SK-N-SH (cell line): ENCODE measurements around the gene PGAP3. TPM values are rescaled to one million over a fixed set of nuclear protein-coding genes. Genes with fewer than 3 reads are reported as not detected.

Experiments
- CTCF ChIA-PET: fragments of 300-600, 350-600 bp; formaldehyde crosslinking; extraction: SDS; loops from one replicate; lab custom pipeline; 2021; lab: Yijun Ruan, JAX
- POLR2A ChIA-PET: fragments of 350-600 bp; sonication (Branson Sonifier 250); formaldehyde crosslinking; extraction: SDS; loops from one replicate; lab custom pipeline; 2020; ENCODE audit warnings: antibody characterized with exemption, inconsistent platforms; lab: Yijun Ruan, JAX
- DNase-seq: peaks from one replicate; pipeline ENCODE4 v3.0.0; 2012
- H2AFZ ChIP-seq: fragments of 200-600 bp; sonication (generic); 2 replicates; pipeline ENCODE4 v1.8.1; 2016; ENCODE audit warnings: antibody characterized with exemption, mild to moderate bottlenecking, low read depth
- H3F3A ChIP-seq: fragments of 200-600 bp; sonication (generic); replicated peaks from 2 replicates; pipeline ENCODE3; 2016; ENCODE audit warnings: antibody characterized with exemption, mild to moderate bottlenecking; ENCODE audit not compliant: insufficient read depth
- H3K27ac ChIP-seq, 2 experiments: fragments of 200-500 bp in 1 of 2; fragments of 200-600 bp in 1 of 2; sonication (Bioruptor generic) in 1 of 2; sonication (generic), shearing (Covaris generic) in 1 of 2; 2 replicates each; pipeline versions ENCODE4 v1.5.1 to v1.6.1; 2014 to 2016; ENCODE audit warnings: low read depth in 2 of 2, inconsistent platforms in 1 of 2, low read length in 1 of 2, mild to moderate bottlenecking in 1 of 2, mixed read lengths in 1 of 2
- H3K27me3 ChIP-seq: fragments of 200-600 bp; sonication (generic), shearing (Covaris generic); 2 replicates; pipeline ENCODE4 v1.6.1; 2016; ENCODE audit warnings: mixed run types; ENCODE audit not compliant: insufficient read depth
- H3K36me3 ChIP-seq, 2 experiments: fragments of 200-500 bp in 1 of 2; fragments of 200-600 bp in 1 of 2; sonication (Bioruptor generic) in 1 of 2; sonication (generic) in 1 of 2; replicated peaks in 1 of 2; 2 replicates each; pipeline versions ENCODE3 to v1.5.1; 2014 to 2016; ENCODE audit warnings: low read length in 1 of 2, mild to moderate bottlenecking in 1 of 2; ENCODE audit not compliant: insufficient read depth in 2 of 2, control insufficient read depth in 1 of 2
- H3K4me1 ChIP-seq, 2 experiments: fragments of 200-500 bp in 1 of 2; fragments of 200-600 bp in 1 of 2; sonication (Bioruptor generic) in 1 of 2; sonication (generic), shearing (Covaris generic) in 1 of 2; 2 replicates each; pipeline versions ENCODE4 v1.5.1 to v1.6.1; 2014 to 2016; ENCODE audit warnings: low read depth in 1 of 2, low read length in 1 of 2, mixed run types in 1 of 2; ENCODE audit not compliant: insufficient read depth in 2 of 2, control insufficient read depth in 1 of 2
- H3K4me2 ChIP-seq: fragments of 200-600 bp; sonication (generic), shearing (Covaris generic); 2 replicates; pipeline ENCODE4 v1.6.1; 2017; ENCODE audit warnings: mixed run types
- H3K4me3 ChIP-seq, 2 experiments: fragments of 200-500 bp in 1 of 2; fragments of 200-600 bp in 1 of 2; sonication (Bioruptor generic) in 1 of 2; sonication (generic), shearing (Covaris generic) in 1 of 2; 2 replicates each; pipeline versions ENCODE4 v1.5.1 to v1.8.1; 2014 to 2016; ENCODE audit warnings: low read depth in 2 of 2, inconsistent platforms in 1 of 2, low read length in 1 of 2, mild to moderate bottlenecking in 1 of 2, mixed read lengths in 1 of 2, moderate library complexity in 1 of 2
- H3K79me2 ChIP-seq: fragments of 200-600 bp; sonication (generic); 2 replicates; pipeline ENCODE4 v1.8.1; 2017; ENCODE audit warnings: mild to moderate bottlenecking; ENCODE audit not compliant: insufficient read depth
- H3K9ac ChIP-seq: fragments of 200-600 bp; sonication (generic); 2 replicates; pipeline ENCODE4 v1.6.1; 2017; ENCODE audit warnings: mixed run types
- H3K9me2 ChIP-seq: fragments of 200-600 bp; sonication (generic); 2 replicates; pipeline ENCODE4 v1.6.1; 2017; ENCODE audit warnings: mixed run types
- H3K9me3 ChIP-seq: fragments of 200-600 bp; sonication (generic); 2 replicates; pipeline ENCODE4 v1.6.1; 2017; ENCODE audit warnings: mixed run types, mild to moderate bottlenecking, moderate library complexity
- H4K20me1 ChIP-seq: fragments of 200-600 bp; sonication (generic); 2 replicates; pipeline ENCODE4 v1.6.1; 2017; ENCODE audit warnings: mild to moderate bottlenecking, mixed run types; ENCODE audit not compliant: insufficient read depth
- CHD2 ChIP-seq: fragments of 150-350 bp; IDR thresholded peaks from 2 replicates; pipeline ENCODE4 v1.6.1; 2018; ENCODE audit warnings: low read length; ENCODE audit not compliant: partially characterized antibody
- CTCF ChIP-seq: fragments of 200-600 bp; sonication (generic); IDR thresholded peaks from 2 replicates; pipeline ENCODE4 v1.6.1; 2017; ENCODE audit warnings: antibody characterized with exemption, mild to moderate bottlenecking, moderate library complexity
- EP300 ChIP-seq, 2 experiments: IDR thresholded peaks; 2 replicates each; pipeline versions ENCODE4 v1.4.0 to v1.6.1; 2012; ENCODE audit warnings: borderline replicate concordance in 1 of 2, low read depth in 1 of 2, low read length in 1 of 2
- FOSL2 ChIP-seq: IDR thresholded peaks from 2 replicates; pipeline ENCODE4 v1.4.0; 2012; ENCODE audit warnings: low read depth, mild to moderate bottlenecking, moderate library complexity, borderline replicate concordance
- GATA2 ChIP-seq: sonication (generic); formaldehyde crosslinking; IDR thresholded peaks from 2 replicates; pipeline ENCODE4 v1.5.0; 2020; ENCODE audit warnings: mild to moderate bottlenecking, missing genetic modification reagents
- NRF1 ChIP-seq: IDR thresholded peaks from 2 replicates; pipeline ENCODE4 v1.6.1; 2012; ENCODE audit warnings: low read depth, mild to moderate bottlenecking, low read length
- POLR2AphosphoS5 ChIP-seq: IDR thresholded peaks from 2 replicates; pipeline ENCODE4 v1.6.1; 2012; ENCODE audit warnings: low read depth, low read length
- RAD21 ChIP-seq: IDR thresholded peaks from 2 replicates; pipeline ENCODE4 v1.6.1; 2012; ENCODE audit warnings: mild to moderate bottlenecking, low read length
- SMC3 ChIP-seq: IDR thresholded peaks from 2 replicates; pipeline ENCODE4 v1.6.1; 2012; ENCODE audit warnings: low read depth, low read length, improper control_type of control experiment
- TAF1 ChIP-seq: IDR thresholded peaks from 2 replicates; pipeline ENCODE4 v1.6.1; 2012; ENCODE audit warnings: low read depth, mild to moderate bottlenecking, low read length, moderate library complexity, borderline replicate concordance
- TEAD4 ChIP-seq: IDR thresholded peaks from 2 replicates; pipeline ENCODE4 v1.4.0; 2012; ENCODE audit warnings: mild to moderate bottlenecking, borderline replicate concordance; ENCODE audit not compliant: insufficient read depth
- USF1 ChIP-seq: IDR thresholded peaks from 2 replicates; pipeline ENCODE4 v1.4.0; 2012; ENCODE audit warnings: low read depth, borderline replicate concordance
- YY1 ChIP-seq: IDR thresholded peaks from 2 replicates; pipeline ENCODE4 v1.4.0; 2012; ENCODE audit warnings: low read depth, mild to moderate bottlenecking
- ZBTB33 ChIP-seq: IDR thresholded peaks from 2 replicates; pipeline ENCODE4 v1.4.0; 2012; ENCODE audit warnings: low read depth, borderline replicate concordance
- WGBS: methylation state at CpG from one replicate; pipeline ENCODE4 v1.1.6; 2017; ENCODE audit warnings: low lambda C conversion rate; 5-methylcytosine and 5-hydroxymethylcytosine counted together
- polyA plus RNA-seq, 3 experiments: library from polyadenylated mRNA; depleted of rRNA; stranded (reverse); fragments of >200 nt; gene quantifications; 2 replicates each; pipeline ENCODE4 v1.2.3, GENCODE V29; 2012
- TF ChIP-seq, protein P1 (sequence below): IDR thresholded peaks from 2 replicates; pipeline ENCODE4 v1.4.0; 2012; ENCODE audit warnings: low read depth
- TF ChIP-seq, protein P2 (sequence below): fragments of 150-350 bp; IDR thresholded peaks from 2 replicates; pipeline ENCODE4 v1.6.1; 2017; ENCODE audit warnings: antibody characterized with exemption, low read length, low read depth, borderline replicate concordance

The PGAP3 gene
- polyA plus RNA-seq, 1 of the 3 experiments (the other 2 are of a cell fraction) = 20.9 TPM

- H3K4me1 ChIP-seq = peaks cover 0 to 12% of the 10 kb centered on the region in 2 experiments; a peak in 1 of 4 replicates
- WGBS = 93% methylated on average over 15 of the region's 23 CpGs
- no peak overlapping the region for H3K9ac ChIP-seq
- H3K9me3 ChIP-seq = no peaks in the 10 kb centered on the region
- H3K79me2 ChIP-seq = no peaks in the 10 kb centered on the region
- ChIA-PET CTCF (interaction anchor here (0.8 to 15.8 kb wide), 9 partner anchors 11 to 122 kb away, joined by 3 to 279 read pairs (median 8); partner anchors contain the start of genes MIEN1 and PPP1R1B), POLR2A (interaction anchor here (1.1 to 1.4 kb wide), 3 partner anchors 10 to 51 kb away, joined by 3 to 4 read pairs (median 4); no protein-coding TSS in a partner anchor)
- H3K36me3 ChIP-seq = no peaks in the 10 kb centered on the region
- TF ChIP-seq POLR2AphosphoS5 (no peak), TAF1 (no peak), RAD21 (no peak)
- no peak overlapping the region for H3K4me2 ChIP-seq
- H3K9me2 ChIP-seq = no peaks in the 10 kb centered on the region
- H3K27ac ChIP-seq = no peak overlapping the region
- DNase-seq = peak; percentile 26
- no peaks in the 10 kb centered on the region for H3F3A ChIP-seq
- H3K27me3 ChIP-seq = no peaks in the 10 kb centered on the region
- no peak overlapping the region for H2AFZ ChIP-seq
- H4K20me1 ChIP-seq = no peaks in the 10 kb centered on the region
- no peak overlapping the region for H3K4me3 ChIP-seq
These were observed 17.7 kb downstream of the PGAP3 start for GRCh38 chr17:39669897-39670735.

- 11% methylated on average over 54 of the region's 85 CpGs for WGBS
- no peak within 1 kb of the TSS for H3K27ac ChIP-seq
- CTCF ChIA-PET = interaction anchor here (0.6 to 15.8 kb wide), 21 partner anchors 10 to 309 kb away, joined by 3 to 279 read pairs (median 4); partner anchors contain the start of genes MIEN1, PGAP3, PPP1R1B and STARD3
- TF ChIP-seq USF1 (no peak), GATA2 (no peak), EP300 (IDR thresholded peaks at IDR 0.05; ENCODE audit: borderline replicate concordance in 1 of 2, low read depth in 1 of 2, low read length in 1 of 2) (no peak), CTCF (peak; percentile 61), NRF1 (0 out of 2 replicates have a peak, but pooled peaks have one; percentile 16), CHD2 (peak; percentile 31), TEAD4 (no peak), POLR2AphosphoS5 (no peak), FOSL2 (no peak), ZBTB33 (no peak), SMC3 (peak; percentile 45), YY1 (no peak)
- TF ChIP-seq, protein P1, sequence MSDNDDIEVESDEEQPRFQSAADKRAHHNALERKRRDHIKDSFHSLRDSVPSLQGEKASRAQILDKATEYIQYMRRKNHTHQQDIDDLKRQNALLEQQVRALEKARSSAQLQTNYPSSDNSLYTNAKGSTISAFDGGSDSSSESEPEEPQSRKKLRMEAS = peak; percentile 73; the same call in 1 of the 2 replicates
- TF ChIP-seq, protein P2, sequence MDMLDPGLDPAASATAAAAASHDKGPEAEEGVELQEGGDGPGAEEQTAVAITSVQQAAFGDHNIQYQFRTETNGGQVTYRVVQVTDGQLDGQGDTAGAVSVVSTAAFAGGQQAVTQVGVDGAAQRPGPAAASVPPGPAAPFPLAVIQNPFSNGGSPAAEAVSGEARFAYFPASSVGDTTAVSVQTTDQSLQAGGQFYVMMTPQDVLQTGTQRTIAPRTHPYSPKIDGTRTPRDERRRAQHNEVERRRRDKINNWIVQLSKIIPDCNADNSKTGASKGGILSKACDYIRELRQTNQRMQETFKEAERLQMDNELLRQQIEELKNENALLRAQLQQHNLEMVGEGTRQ = no peak
These were observed 19.6 kb downstream of the PGAP3 start, which contains the start of gene PNMT for GRCh38 chr17:39667945-39668924. Gene PNMT (plus strand): TSS chr17:39668453. CDS start chr17:39668476, 23 bp downstream.

More at GRCh38 chr17:39667945-39668924, 19.6 kb downstream of the PGAP3 start, which contains the start of gene PNMT:
- Histone ChIP-seq H3K4me2 (peak within 1 kb of the TSS; percentile 43), H3F3A (no peaks in the 10 kb centered on the region), H3K79me2 (no peaks in the 10 kb centered on the region), H3K9me2 (no peaks in the 10 kb centered on the region), H3K9me3 (no peaks in the 10 kb centered on the region), H4K20me1 (no peaks in the 10 kb centered on the region), H3K4me3 (peak within 1 kb of the TSS; percentile 36 to 49), H3K4me1 (peaks cover 0 to 12% of the 10 kb centered on the region in 2 experiments; a peak in 1 of 4 replicates), H3K27me3 (no peaks in the 10 kb centered on the region), H3K9ac (no peak within 1 kb of the TSS), H2AFZ (peak within 1 kb of the TSS; percentile 41; the same call in 1 of the 2 replicates), H3K36me3 (no peaks in the 10 kb centered on the region)
- POLR2A ChIA-PET = interaction anchor here (1.0 kb wide), 1 partner anchor 20 kb away, joined by 7 read pairs; the partner anchor contains the start of gene PGAP3
- DNase-seq = peak; percentile 93
